HepG2 (cell line): ENCODE measurements around the gene STX5. TPM values are rescaled to one million over a fixed set of nuclear protein-coding genes. Genes with fewer than 3 reads are reported as not detected.

Experiments used
- BCL6 ChIP-seq: IDR thresholded peaks from 2 replicates; pipeline ENCODE4 v1.6.1; 2016; ENCODE audit warnings: missing genetic modification reagents, missing compliant biosample characterization
- GTF2F1 ChIP-seq: fragments of 150-350 bp; IDR thresholded peaks from 2 replicates; pipeline ENCODE4 v1.6.1; 2014; ENCODE audit warnings: low read length
- HES4 ChIP-seq: sonication (generic); formaldehyde crosslinking; IDR thresholded peaks from 2 replicates; pipeline ENCODE4 v1.9.0; 2021; ENCODE audit warnings: mild to moderate bottlenecking, missing genetic modification reagents, borderline replicate concordance
- KDM4B ChIP-seq: sonication (generic); formaldehyde crosslinking; IDR thresholded peaks from 2 replicates; pipeline ENCODE4 v1.4.0; 2020; ENCODE audit warnings: missing genetic modification reagents
- MBNL3 ChIP-seq: fragments of 250-450 bp; sonication (Bioruptor Pico); conservative IDR thresholded peaks from 2 replicates; pipeline ENCODE4 v1.8.0; 2022; ENCODE audit warnings: mild to moderate bottlenecking, inconsistent platforms
- MZF1 ChIP-seq: sonication (generic); formaldehyde crosslinking; IDR thresholded peaks from 2 replicates; pipeline ENCODE4 v1.8.1; 2023; ENCODE audit warnings: mild to moderate bottlenecking, missing genetic modification reagents, borderline replicate concordance
- NCOA5 ChIP-seq: sonication (generic); formaldehyde crosslinking; IDR thresholded peaks from 2 replicates; pipeline ENCODE4 v1.4.0; 2020; ENCODE audit warnings: missing genetic modification reagents
- NFKB2 ChIP-seq: sonication (generic); formaldehyde crosslinking; IDR thresholded peaks from 2 replicates; pipeline ENCODE4 v1.4.0; 2020; ENCODE audit warnings: missing genetic modification reagents, borderline replicate concordance
- PCBP2 ChIP-seq: fragments of 200-400 bp; formaldehyde crosslinking; optimal IDR thresholded peaks from 2 replicates; pipeline ENCODE3; 2018; ENCODE audit warnings: low read length, low read depth; ENCODE audit not compliant: poor library complexity, severe bottlenecking
- PRPF4 ChIP-seq: fragments of 200-400 bp; formaldehyde crosslinking; IDR thresholded peaks from 2 replicates; pipeline ENCODE4 v1.6.1; 2016; ENCODE audit warnings: low read length, low read depth; ENCODE audit not compliant: poor library complexity, severe bottlenecking
- PTBP1 ChIP-seq: fragments of 200-400 bp; formaldehyde crosslinking; IDR thresholded peaks from 2 replicates; pipeline ENCODE4 v1.6.1; 2018; ENCODE audit warnings: low read length, low read depth; ENCODE audit not compliant: poor library complexity, severe bottlenecking
- REXO4 ChIP-seq: sonication (generic); formaldehyde crosslinking; IDR thresholded peaks from 2 replicates; pipeline ENCODE4 v1.8.0; 2022; ENCODE audit warnings: missing genetic modification reagents, mild to moderate bottlenecking, borderline replicate concordance
- SIN3B ChIP-seq: fragments of 150-350 bp; IDR thresholded peaks from 2 replicates; pipeline ENCODE4 v1.6.1; 2014; ENCODE audit warnings: low read length
- SIX4 ChIP-seq: sonication (generic); formaldehyde crosslinking; IDR thresholded peaks from 2 replicates; pipeline ENCODE4 v1.4.0; 2020; ENCODE audit warnings: missing genetic modification reagents
- SOX6 ChIP-seq, 2 experiments: fragments of 450-650 bp in 1 of 2; sonication (generic) in 1 of 2; formaldehyde crosslinking in 1 of 2; IDR thresholded peaks; 2 replicates each; pipeline versions ENCODE4 v1.4.0 to v1.6.1; 2017 to 2020; ENCODE audit warnings: antibody characterized with exemption in 1 of 2, mild to moderate bottlenecking in 1 of 2, missing genetic modification reagents in 1 of 2
- SUZ12 ChIP-seq: fragments of 150-350 bp; IDR thresholded peaks from 2 replicates; pipeline ENCODE4 v1.6.1; 2014; ENCODE audit warnings: low read depth, low read length
- ZNF274 ChIP-seq: sonication (generic); formaldehyde crosslinking; IDR thresholded peaks from 2 replicates; pipeline ENCODE4 v1.5.1; 2020; ENCODE audit warnings: mild to moderate bottlenecking, missing genetic modification reagents
- ZNF3 ChIP-seq: IDR thresholded peaks from 2 replicates; pipeline ENCODE4 v1.7.0; 2017; ENCODE audit warnings: inconsistent platforms
- ZNF362 ChIP-seq: sonication (generic); formaldehyde crosslinking; IDR thresholded peaks from 2 replicates; pipeline ENCODE4 v1.4.0; 2020; ENCODE audit warnings: missing genetic modification reagents, mild to moderate bottlenecking, borderline replicate concordance
- ZNF367 ChIP-seq: sonication (generic); formaldehyde crosslinking; IDR thresholded peaks from 2 replicates; pipeline ENCODE4 v1.4.0; 2020; ENCODE audit warnings: missing genetic modification reagents, borderline replicate concordance
- ZNF431 ChIP-seq: sonication (generic); formaldehyde crosslinking; IDR thresholded peaks from 2 replicates; pipeline ENCODE4 v1.9.0; 2022; ENCODE audit warnings: missing genetic modification reagents, low read depth, mild to moderate bottlenecking, borderline replicate concordance
- ZNF460 ChIP-seq: sonication (generic); formaldehyde crosslinking; IDR thresholded peaks from 2 replicates; pipeline ENCODE4 v1.5.1; 2020; ENCODE audit warnings: missing genetic modification reagents, mild to moderate bottlenecking, borderline replicate concordance
- ZNF496 ChIP-seq: sonication (generic); formaldehyde crosslinking; IDR thresholded peaks from 2 replicates; pipeline ENCODE4 v1.8.1; 2023; ENCODE audit warnings: mild to moderate bottlenecking, moderate library complexity, missing genetic modification reagents; ENCODE audit not compliant: insufficient replicate concordance
- ZNF577 ChIP-seq: sonication (generic); formaldehyde crosslinking; IDR thresholded peaks from 2 replicates; pipeline ENCODE4 v1.4.0; 2020; ENCODE audit warnings: mild to moderate bottlenecking, low read depth, missing genetic modification reagents, borderline replicate concordance
- ZNF749 ChIP-seq: sonication (generic); formaldehyde crosslinking; IDR thresholded peaks from 2 replicates; pipeline ENCODE4 v1.8.0; 2022; ENCODE audit warnings: mild to moderate bottlenecking, missing genetic modification reagents, moderate library complexity, borderline replicate concordance
- polyA plus RNA-seq, 8 experiments: library from polyadenylated mRNA; depleted of rRNA in 3 of 8; stranded (reverse) in 7 of 8; unstranded in 1 of 8; fragments of >200 nt; fragmentation: Illumina TruSeq in 4 of 8; extraction: Trizol in 4 of 8; gene quantifications; 2 replicates each; pipeline versions ENCODE4 v1.2.1 to v1.2.3, GENCODE V29; 2011 to 2016; ENCODE audit warnings: low read depth in 4 of 8, missing spikeins in 1 of 8, mixed read lengths in 1 of 8; ENCODE audit not compliant: insufficient read depth in 1 of 8
- total RNA-seq, 5 experiments: library from RNA; depleted of rRNA; stranded (reverse); fragments of >200 nt; fragmentation: Illumina TruSeq; extraction: Trizol; gene quantifications; 2 replicates each; pipeline ENCODE4 v1.2.3, GENCODE V29; 2016; ENCODE audit warnings: low read depth in 1 of 5
- TF ChIP-seq, protein P1 (sequence below): sonication (generic); formaldehyde crosslinking; IDR thresholded peaks from 2 replicates; pipeline ENCODE4 v1.5.0; 2020; ENCODE audit warnings: mild to moderate bottlenecking, missing genetic modification reagents, borderline replicate concordance
- TF ChIP-seq, protein P2 (sequence below): sonication (generic); formaldehyde crosslinking; IDR thresholded peaks from 2 replicates; pipeline ENCODE4 v1.4.0; 2020; ENCODE audit warnings: mild to moderate bottlenecking, missing genetic modification reagents

Gene STX5
- total and polyA plus RNA-seq, 2 of the 13 experiments (the other 11 are each of a cell fraction or from before 2014, with no cell fraction given) = 26.9 to 30.0 TPM

GRCh38 chr11:62831520-62832335, at the start of gene STX5 (continued):
- TF ChIP-seq, protein P1, sequence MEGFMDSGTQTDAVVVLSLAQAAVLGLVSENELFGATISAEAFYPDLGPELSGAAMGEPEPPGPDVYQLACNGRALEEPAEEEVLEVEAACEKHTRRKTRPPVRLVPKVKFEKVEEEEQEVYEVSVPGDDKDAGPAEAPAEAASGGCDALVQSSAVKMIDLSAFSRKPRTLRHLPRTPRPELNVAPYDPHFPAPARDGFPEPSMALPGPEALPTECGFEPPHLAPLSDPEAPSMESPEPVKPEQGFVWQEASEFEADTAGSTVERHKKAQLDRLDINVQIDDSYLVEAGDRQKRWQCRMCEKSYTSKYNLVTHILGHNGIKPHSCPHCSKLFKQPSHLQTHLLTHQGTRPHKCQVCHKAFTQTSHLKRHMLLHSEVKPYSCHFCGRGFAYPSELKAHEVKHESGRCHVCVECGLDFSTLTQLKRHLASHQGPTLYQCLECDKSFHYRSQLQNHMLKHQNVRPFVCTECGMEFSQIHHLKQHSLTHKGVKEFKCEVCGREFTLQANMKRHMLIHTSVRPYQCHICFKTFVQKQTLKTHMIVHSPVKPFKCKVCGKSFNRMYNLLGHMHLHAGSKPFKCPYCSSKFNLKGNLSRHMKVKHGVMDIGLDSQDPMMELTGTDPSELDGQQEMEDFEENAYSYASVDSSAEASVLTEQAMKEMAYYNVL (CRISPR knock-in tag) = peak; percentile 79
- no peak for TF ChIP-seq ZNF431 (CRISPR knock-in tag)
- no peak for TF ChIP-seq SUZ12
- TF ChIP-seq ZNF496 (CRISPR knock-in tag) = no peak
- no peak for TF ChIP-seq ZNF460 (CRISPR knock-in tag)
- no peak for TF ChIP-seq PCBP2
- TF ChIP-seq BCL6 (CRISPR knock-in tag) = peak; percentile 27; the same call in 1 of the 2 replicates
- no peak for TF ChIP-seq REXO4 (CRISPR knock-in tag)
- no peak for TF ChIP-seq ZNF577 (CRISPR knock-in tag)
- TF ChIP-seq PTBP1 = no peak
- peak; percentile 63; the same call in 1 of the 2 replicates for TF ChIP-seq ZNF274 (CRISPR knock-in tag)
- TF ChIP-seq GTF2F1 = no peak
- no peak for TF ChIP-seq NCOA5 (CRISPR knock-in tag)
- no peak; the same call in 1 of the 2 replicates for TF ChIP-seq SIX4 (CRISPR knock-in tag)
- TF ChIP-seq, protein P2, sequence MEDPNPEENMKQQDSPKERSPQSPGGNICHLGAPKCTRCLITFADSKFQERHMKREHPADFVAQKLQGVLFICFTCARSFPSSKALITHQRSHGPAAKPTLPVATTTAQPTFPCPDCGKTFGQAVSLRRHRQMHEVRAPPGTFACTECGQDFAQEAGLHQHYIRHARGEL = no peak
- TF ChIP-seq ZNF362 (CRISPR knock-in tag) = peak; percentile 7; the same call in 1 of the 2 replicates
- no peak; the same call in 1 of the 2 replicates for TF ChIP-seq SIN3B
- no peak; the same call in 1 of the 2 replicates for TF ChIP-seq HES4
- peak; percentile 65; the same call in 1 of the 2 replicates for TF ChIP-seq NFKB2
- no peak for TF ChIP-seq PRPF4
- 0 out of 2 replicates have a peak, but pooled peaks have one; percentile 69 for TF ChIP-seq ZNF367 (CRISPR knock-in tag)
- no peak for TF ChIP-seq SOX6 (IDR thresholded peaks at IDR 0.05)
- TF ChIP-seq SOX6 (CRISPR knock-in tag; IDR thresholded peaks at IDR 0.05) = peak; percentile 49
- 0 out of 2 replicates have a peak, but pooled peaks have one; percentile 25 for TF ChIP-seq ZNF749 (CRISPR knock-in tag)
- no peak for TF ChIP-seq MZF1 (CRISPR knock-in tag)
- peak; percentile 38; the same call in 1 of the 2 replicates for TF ChIP-seq KDM4B (CRISPR knock-in tag)
- TF ChIP-seq MBNL3 = no peak
- TF ChIP-seq ZNF3 (CRISPR knock-in tag) = no peak
